ENCODE results near the gene RNF2. TPM values are rescaled to one million over a fixed set of nuclear protein-coding genes. Genes with fewer than 3 reads are reported as not detected.

RNF2 gene
- total and polyA plus RNA-seq, 2 of the 13 experiments (the other 11 are each of a cell fraction or from before 2014, with no cell fraction given): 19.3 to 21.7 TPM

DNA sequence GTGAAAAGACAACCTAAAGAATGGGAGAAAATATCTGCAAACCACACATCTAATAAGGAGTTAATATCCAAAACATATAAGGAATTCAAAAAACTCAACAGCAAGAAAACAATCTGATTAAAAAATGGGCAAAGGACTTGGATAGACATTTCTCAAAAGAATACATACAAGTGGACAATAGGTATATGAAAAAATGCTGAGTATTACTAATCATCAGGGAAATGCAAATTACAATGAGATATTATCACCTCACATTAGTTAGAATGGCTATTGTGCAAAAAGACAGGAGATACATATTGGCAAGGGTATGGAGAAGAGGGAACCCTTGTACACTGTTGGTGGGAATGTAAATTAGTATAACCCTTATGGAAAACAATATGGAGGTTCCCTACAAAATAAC is 66.5 kb downstream of the RNF2 start:
- no peak overlapping the region for H3K27ac ChIP-seq (ENCODE audit: extremely low read length, insufficient read depth, low read length)
- no peak for DNase-seq (ENCODE audit: low spot score)
- BruUV-seq (replicated peaks): no TSS peak
- TF ChIP-seq MAFF (IDR thresholded peaks at IDR 0.05; ENCODE audit: low read depth, low read length): peak; percentile 63; the same call in 1 of the 2 replicates
- no peak for TF ChIP-seq RFX5 (IDR thresholded peaks at IDR 0.05; ENCODE audit: low read depth, low read length)
- peak; percentile 54 to 74; a peak in 3 of 4 replicates for TF ChIP-seq MAFK (conservative IDR thresholded peaks at IDR 0.05 in 1 of 2, IDR thresholded peaks at IDR 0.05 in 1 of 2; ENCODE audit: low read length in 2 of 2)
- TF ChIP-seq ZNF891 (CRISPR knock-in tag; IDR thresholded peaks at IDR 0.05): no peak
- no peak for TF ChIP-seq HMG20A (CRISPR knock-in tag; IDR thresholded peaks at IDR 0.05; ENCODE audit: borderline replicate concordance)
- no peak for TF ChIP-seq ZSCAN29 (CRISPR knock-in tag; conservative IDR thresholded peaks at IDR 0.05)
- no peak for TF ChIP-seq ZEB1 (IDR thresholded peaks at IDR 0.05; ENCODE audit: insufficient replicate concordance, low read depth)
- no peak for TF ChIP-seq KAT8 (CRISPR knock-in tag; IDR thresholded peaks at IDR 0.05)
- no peak for TF ChIP-seq ZNF543 (CRISPR knock-in tag; IDR thresholded peaks at IDR 0.05)
- H3K4me1 ChIP-seq (ENCODE audit: insufficient read depth, low read length): no peaks in the 10 kb centered on the region
- H3K36me3 ChIP-seq (replicated peaks in 1 of 2; ENCODE audit: control insufficient read depth in 1 of 2, insufficient read depth in 2 of 2, low read length in 2 of 2): no peaks in the 10 kb centered on the region
- H3K27me3 ChIP-seq (ENCODE audit: control insufficient read depth in 1 of 2, insufficient read depth in 2 of 2, low read length in 2 of 2): no peaks in the 10 kb centered on the region
- CTCF ChIA-PET (ENCODE audit: low intra/inter-chr PET ratio, low total read pairs): no interaction called here
- FAIRE-seq: no peak
- H4K20me1 ChIP-seq (ENCODE audit: insufficient read depth, low read length): no peaks in the 10 kb centered on the region
- H3K9me3 ChIP-seq (ENCODE audit: low read length): peaks cover 11% of the 10 kb centered on the region; the same call in 1 of the 2 replicates
- H3K9ac ChIP-seq (ENCODE audit: insufficient read depth, low read depth, low read length): no peak overlapping the region
- no peak overlapping the region for H2AFZ ChIP-seq (ENCODE audit: low read length)
- no peak overlapping the region for H3K4me2 ChIP-seq (ENCODE audit: low read depth, low read length)
- H3K79me2 ChIP-seq (ENCODE audit: insufficient read depth, low read length): no peaks in the 10 kb centered on the region
- H3K4me3 ChIP-seq (replicated peaks in 1 of 3; ENCODE audit: insufficient read depth in 1 of 3, low read depth in 2 of 3, low read length in 3 of 3): no peak overlapping the region
- no peak for ATAC-seq
- in situ Hi-C loops (cut with HindIII; ENCODE audit: extremely low pct_ligation_motif_present, low pct_unique_long_range_greater_than_20kb) (no loop called here), intact Hi-C loops (cut with micrococcal nuclease; ENCODE audit: unreplicated experiment) (no loop called here)
- POLR2A ChIA-PET: no interaction called here

DNA sequence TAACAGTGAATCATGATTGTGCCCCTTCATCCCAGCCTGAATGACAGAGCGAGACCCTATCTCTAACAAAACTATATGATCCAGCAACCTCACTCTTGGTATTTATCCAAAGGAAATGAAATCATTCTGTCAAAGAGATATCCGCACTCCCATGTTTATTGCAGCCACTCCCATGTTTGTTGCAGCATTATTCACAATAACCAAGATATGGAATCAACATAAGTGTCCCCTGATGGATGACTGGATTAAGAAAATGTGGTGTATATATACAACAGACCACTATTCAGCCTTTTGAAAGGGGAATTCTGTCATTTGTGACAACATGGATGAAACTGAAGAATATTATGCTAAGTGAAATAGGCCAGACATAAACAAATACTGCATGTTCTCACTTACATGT is 67.0 kb downstream of the RNF2 start:
- Histone ChIP-seq H3K79me2 (ENCODE audit: insufficient read depth, low read length) (no peaks in the 10 kb centered on the region), H3K4me2 (ENCODE audit: low read depth, low read length) (no peak overlapping the region), H3K4me3 (replicated peaks in 1 of 3; ENCODE audit: insufficient read depth in 1 of 3, low read depth in 2 of 3, low read length in 3 of 3) (no peak overlapping the region), H2AFZ (ENCODE audit: low read length) (no peak overlapping the region), H3K36me3 (replicated peaks in 1 of 2; ENCODE audit: control insufficient read depth in 1 of 2, insufficient read depth in 2 of 2, low read length in 2 of 2) (no peaks in the 10 kb centered on the region), H3K27ac (ENCODE audit: extremely low read length, insufficient read depth, low read length) (no peak overlapping the region), H3K27me3 (ENCODE audit: control insufficient read depth in 1 of 2, insufficient read depth in 2 of 2, low read length in 2 of 2) (no peaks in the 10 kb centered on the region), H3K9ac (ENCODE audit: insufficient read depth, low read depth, low read length) (no peak overlapping the region), H3K9me3 (ENCODE audit: low read length) (peaks cover 11% of the 10 kb centered on the region; the same call in 1 of the 2 replicates), H4K20me1 (ENCODE audit: insufficient read depth, low read length) (no peaks in the 10 kb centered on the region), H3K4me1 (ENCODE audit: insufficient read depth, low read length) (no peaks in the 10 kb centered on the region)
- ChIA-PET CTCF (ENCODE audit: low intra/inter-chr PET ratio, low total read pairs) (no interaction called here), POLR2A (no interaction called here)
- FAIRE-seq: no peak
- in situ Hi-C loops (cut with HindIII; ENCODE audit: extremely low pct_ligation_motif_present, low pct_unique_long_range_greater_than_20kb) (no loop called here), intact Hi-C loops (cut with micrococcal nuclease; ENCODE audit: unreplicated experiment) (no loop called here)
- BruUV-seq (replicated peaks): no TSS peak
- no peak for DNase-seq (ENCODE audit: low spot score)
- 83% methylated on average over 2 of the region's 2 CpGs for WGBS (ENCODE audit: low lambda C conversion rate)
- no peak for ATAC-seq
- TF ChIP-seq, protein P1, sequence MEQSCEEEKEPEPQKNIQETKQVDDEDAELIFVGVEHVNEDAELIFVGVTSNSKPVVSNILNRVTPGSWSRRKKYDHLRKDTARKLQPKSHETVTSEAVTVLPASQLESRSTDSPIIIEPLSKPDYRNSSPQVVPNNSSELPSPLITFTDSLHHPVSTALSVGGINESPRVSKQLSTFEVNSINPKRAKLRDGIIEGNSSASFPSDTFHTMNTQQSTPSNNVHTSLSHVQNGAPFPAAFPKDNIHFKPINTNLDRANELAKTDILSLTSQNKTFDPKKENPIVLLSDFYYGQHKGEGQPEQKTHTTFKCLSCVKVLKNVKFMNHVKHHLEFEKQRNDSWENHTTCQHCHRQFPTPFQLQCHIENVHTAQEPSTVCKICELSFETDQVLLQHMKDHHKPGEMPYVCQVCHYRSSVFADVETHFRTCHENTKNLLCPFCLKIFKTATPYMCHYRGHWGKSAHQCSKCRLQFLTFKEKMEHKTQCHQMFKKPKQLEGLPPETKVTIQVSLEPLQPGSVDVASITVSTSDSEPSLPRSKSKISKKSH (CRISPR knock-in tag; IDR thresholded peaks at IDR 0.05; ENCODE audit: borderline replicate concordance): no peak
- TF ChIP-seq ZNF792 (CRISPR knock-in tag; IDR thresholded peaks at IDR 0.05): no peak
- no peak for TF ChIP-seq ZNF652 (CRISPR knock-in tag; IDR thresholded peaks at IDR 0.05; ENCODE audit: borderline replicate concordance, low read depth)
- TF ChIP-seq ZFP37 (CRISPR knock-in tag; IDR thresholded peaks at IDR 0.05; ENCODE audit: borderline replicate concordance): no peak
- TF ChIP-seq, protein P2, sequence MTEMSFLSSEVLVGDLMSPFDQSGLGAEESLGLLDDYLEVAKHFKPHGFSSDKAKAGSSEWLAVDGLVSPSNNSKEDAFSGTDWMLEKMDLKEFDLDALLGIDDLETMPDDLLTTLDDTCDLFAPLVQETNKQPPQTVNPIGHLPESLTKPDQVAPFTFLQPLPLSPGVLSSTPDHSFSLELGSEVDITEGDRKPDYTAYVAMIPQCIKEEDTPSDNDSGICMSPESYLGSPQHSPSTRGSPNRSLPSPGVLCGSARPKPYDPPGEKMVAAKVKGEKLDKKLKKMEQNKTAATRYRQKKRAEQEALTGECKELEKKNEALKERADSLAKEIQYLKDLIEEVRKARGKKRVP (CRISPR knock-in tag; IDR thresholded peaks at IDR 0.05): no peak
- no peak for TF ChIP-seq TSC22D2 (CRISPR knock-in tag; IDR thresholded peaks at IDR 0.05; ENCODE audit: borderline replicate concordance)
- TF ChIP-seq, protein P3, sequence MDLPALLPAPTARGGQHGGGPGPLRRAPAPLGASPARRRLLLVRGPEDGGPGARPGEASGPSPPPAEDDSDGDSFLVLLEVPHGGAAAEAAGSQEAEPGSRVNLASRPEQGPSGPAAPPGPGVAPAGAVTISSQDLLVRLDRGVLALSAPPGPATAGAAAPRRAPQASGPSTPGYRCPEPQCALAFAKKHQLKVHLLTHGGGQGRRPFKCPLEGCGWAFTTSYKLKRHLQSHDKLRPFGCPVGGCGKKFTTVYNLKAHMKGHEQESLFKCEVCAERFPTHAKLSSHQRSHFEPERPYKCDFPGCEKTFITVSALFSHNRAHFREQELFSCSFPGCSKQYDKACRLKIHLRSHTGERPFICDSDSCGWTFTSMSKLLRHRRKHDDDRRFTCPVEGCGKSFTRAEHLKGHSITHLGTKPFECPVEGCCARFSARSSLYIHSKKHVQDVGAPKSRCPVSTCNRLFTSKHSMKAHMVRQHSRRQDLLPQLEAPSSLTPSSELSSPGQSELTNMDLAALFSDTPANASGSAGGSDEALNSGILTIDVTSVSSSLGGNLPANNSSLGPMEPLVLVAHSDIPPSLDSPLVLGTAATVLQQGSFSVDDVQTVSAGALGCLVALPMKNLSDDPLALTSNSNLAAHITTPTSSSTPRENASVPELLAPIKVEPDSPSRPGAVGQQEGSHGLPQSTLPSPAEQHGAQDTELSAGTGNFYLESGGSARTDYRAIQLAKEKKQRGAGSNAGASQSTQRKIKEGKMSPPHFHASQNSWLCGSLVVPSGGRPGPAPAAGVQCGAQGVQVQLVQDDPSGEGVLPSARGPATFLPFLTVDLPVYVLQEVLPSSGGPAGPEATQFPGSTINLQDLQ (CRISPR knock-in tag; IDR thresholded peaks at IDR 0.05): no peak

Measured in HepG2 (cell line).